HG03139 (cell line): ENCODE results near the gene FAM241A.
"Not testable (repeated sequence)": the region's sequence is repeated elsewhere in the genome, so short reads cannot be mapped to it uniquely, and the experiment has no call there.

Source experiments
- ATAC-seq: cut with Tn5 transposase; IDR thresholded peaks from one replicate; pipeline ENCODE4 v1.9.1; 2021; ENCODE audit not compliant: unreplicated experiment

Gene FAM241A

DNA sequence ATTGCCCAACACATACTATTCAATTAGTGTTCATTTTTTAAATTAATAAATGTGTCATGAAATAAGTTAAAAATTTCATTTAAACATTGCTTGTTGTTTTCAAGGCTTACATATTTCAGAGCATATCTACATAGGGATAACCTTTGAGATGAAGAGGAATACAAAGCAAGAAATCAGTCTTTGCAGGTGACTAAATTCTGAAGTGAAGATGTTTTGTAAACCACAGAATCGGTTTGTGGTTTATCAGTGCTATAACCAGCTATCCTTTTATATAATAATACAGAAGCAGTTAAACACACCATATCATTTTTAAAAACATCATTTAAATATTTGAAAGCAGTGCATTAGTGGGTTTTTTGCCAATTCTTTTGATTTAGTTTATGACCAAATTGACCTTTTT is 26.9 kb downstream of the FAM241A start:
- peak; percentile 51 for ATAC-seq

DNA sequence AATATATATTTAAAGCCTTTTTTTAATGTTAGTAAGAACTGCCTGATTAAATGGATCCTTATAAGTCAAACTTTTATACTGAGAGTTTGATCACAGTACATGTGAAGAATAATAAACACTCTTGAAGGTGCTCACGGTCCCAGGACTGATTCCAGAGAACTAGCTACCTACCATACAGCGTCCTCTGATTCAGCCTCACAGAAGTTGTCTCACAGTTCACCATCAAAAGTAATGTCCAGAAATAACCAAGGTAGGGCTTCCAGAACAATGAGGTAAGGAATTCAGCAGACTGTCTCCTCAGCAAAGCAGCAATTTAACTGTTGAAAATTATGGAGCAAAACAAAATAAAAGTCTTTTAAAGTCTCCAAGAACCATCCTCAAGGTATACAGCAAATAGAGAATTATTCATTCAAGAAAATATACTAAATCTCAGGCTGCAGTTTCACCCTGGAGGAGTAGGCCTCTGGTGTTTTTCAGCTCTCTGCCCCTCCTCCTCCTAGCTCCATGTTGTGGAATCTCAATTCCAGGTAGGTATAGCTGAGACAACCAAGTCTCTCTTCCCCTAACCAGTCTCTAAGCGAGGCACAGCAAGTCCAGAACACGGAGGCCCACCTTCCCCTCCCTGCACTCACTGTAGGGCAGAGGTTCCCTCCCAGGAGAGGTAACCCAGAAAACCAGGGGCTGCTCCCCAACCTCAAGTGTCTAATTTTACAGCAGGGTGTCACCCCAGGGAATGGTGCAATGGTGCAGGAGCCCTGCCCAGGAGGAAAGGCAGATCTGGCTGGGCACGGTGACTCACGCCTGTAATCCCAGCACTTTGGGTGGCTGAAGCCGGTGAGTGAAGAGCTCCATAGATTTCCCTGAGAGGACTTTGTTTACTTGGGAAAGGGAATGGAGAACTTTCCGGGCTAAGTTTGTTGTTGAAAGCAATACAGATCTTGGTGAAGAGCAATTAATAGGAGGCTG is 28.6 kb downstream of the FAM241A start:
- ATAC-seq: no peak

- no peak for ATAC-seq
Measured at GRCh38 chr4:112175840-112176239, 30.6 kb downstream of the FAM241A start.

GRCh38 chr4:112176596-112176995 is 31.3 kb downstream of the FAM241A start:
- no peak for ATAC-seq

DNA sequence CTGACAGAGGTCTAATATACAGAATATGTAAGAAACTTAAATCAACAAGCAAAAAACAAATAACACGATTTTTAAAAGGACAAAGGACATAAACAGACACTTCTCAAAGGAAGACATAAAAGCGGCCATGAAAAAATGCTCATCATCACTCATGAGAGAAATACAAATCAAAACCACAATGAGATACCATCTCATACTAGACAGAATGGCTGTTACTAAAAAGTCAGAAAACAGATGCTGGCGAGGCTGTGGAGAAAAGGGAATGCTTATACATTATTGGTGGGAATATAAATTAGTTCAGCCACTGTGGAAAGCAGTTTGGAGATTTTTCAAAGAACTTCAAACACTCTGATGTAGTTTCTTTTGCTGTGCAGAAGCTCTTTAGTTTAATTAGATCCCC is 33.5 kb downstream of the FAM241A start:
- ATAC-seq: not testable (repeated sequence)

DNA sequence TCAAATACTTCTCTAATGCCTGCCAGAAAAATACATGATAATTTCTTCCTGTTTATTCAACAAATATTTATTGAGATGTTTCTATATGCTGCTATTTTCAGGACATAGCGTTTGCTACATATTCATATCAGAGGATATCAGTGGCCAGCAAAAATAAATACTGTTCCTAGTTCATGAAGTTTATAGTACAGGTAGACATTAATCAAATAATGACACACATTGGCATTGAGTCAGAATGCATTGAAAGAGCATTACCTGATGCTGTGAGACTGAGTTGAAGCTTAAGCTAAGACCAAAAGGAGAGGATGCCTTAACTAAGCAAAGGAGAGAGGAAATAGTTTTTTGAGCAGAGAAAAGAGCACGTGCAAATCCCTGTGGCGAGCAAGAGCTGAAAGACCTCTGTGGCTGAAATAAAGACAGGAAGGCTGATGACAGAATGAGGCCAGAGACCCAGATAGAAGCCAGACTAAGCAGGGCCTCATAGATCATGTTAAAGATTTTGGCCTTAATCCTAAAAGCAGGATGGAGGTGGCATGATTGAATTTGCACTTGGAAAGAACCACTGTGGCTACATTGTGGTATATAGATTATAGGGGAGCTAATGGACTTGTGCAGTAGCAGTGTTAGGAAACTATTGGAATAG is 36.2 kb downstream of the FAM241A start:
- ATAC-seq: no peak

GRCh38 chr4:112182604-112183003 is 37.4 kb downstream of the FAM241A start:
- no peak for ATAC-seq

GRCh38 chr4:112183252-112183651 is 38.0 kb downstream of the FAM241A start:
- no peak for ATAC-seq

DNA sequence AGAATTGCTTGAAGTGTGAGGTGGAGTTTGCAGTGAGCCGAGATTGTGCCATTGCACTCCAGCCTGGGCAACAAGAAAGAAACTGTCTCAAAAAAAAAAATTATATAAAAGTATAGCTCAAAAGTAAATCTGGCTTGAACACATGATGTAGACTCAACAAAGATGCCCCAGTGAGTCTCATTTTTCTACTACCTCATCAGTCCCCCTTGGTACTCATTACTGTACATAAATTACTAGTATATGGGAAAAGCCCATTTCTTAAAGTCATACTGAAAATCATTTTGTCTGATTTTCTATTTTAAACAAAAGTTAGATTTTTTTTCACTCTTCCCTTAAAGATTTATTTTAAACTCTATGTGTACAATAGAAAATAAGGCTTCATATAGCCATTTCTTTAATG is 39.2 kb downstream of the FAM241A start:
- ATAC-seq: no peak

- no peak for ATAC-seq
Measured at GRCh38 chr4:112185334-112185733, 40.1 kb downstream of the FAM241A start.

DNA sequence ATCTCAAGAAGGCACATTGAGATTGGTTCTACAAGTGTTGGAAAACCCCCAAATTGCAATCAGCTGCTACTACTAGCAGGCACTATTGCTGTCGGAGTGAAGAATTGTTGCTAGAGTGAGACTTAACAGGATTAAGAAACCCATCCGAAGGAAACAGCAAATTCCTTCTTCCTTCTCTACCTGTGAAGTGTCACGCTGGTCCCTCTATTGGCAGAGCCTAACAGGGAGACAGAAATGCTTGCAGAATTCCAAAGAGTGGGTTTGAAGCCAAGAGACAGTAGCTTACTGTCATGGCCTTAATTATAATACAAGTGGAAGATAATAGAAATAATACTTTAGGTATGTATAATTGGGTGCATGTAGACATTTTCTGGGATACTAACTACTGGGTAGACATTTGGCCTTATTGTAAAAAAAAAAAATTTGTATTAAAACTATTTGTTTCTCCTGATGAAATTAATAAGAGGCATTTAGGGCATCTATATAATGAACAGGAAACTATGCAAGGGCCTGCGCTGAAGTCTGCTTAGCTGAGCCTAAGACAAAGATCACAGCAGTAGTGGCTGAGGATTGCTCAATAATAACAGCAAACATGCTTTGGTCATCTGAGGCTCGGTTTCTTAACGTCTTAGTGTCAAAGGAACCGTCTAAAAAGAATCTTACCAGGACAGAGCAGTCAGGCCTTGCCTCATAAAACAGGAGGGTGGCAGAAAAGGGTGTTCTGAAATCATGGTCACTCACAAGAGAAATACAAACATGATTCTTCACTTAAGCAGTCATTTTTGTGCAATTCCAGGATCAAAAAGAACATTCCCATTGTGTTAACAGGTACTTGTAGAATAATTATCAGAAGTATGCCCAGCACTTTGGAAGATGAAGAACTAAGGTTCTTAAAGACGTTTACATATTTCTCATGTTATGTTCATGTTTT is 40.8 kb downstream of the FAM241A start:
- ATAC-seq: no peak

DNA sequence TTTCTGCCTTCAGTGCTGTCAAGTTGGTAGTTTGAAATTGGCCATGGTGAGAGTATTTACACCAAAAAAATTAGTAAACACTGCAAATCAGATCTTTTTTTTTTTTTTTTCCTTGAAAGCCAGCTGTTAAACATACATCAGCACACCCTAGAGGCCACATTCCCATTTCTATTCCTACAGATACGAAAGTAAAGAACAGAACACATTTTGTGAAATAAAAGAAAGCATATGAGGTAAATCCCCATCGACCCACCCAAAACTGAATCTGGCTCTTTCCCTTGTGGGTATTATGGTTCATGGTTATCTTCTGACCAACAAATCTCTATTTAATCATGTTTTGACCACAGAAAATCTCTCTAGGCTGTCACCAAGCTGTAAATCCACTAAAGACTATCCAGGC is 44.5 kb downstream of the FAM241A start:
- ATAC-seq: no peak

- no peak for ATAC-seq
Measured at GRCh38 chr4:112190684-112191083, 45.4 kb downstream of the FAM241A start.

- no peak for ATAC-seq
Measured at GRCh38 chr4:112196461-112196860, 51.2 kb downstream of the FAM241A start.

- ATAC-seq: peak; percentile 11
Measured at GRCh38 chr4:112199041-112199440, 53.8 kb downstream of the FAM241A start.

DNA sequence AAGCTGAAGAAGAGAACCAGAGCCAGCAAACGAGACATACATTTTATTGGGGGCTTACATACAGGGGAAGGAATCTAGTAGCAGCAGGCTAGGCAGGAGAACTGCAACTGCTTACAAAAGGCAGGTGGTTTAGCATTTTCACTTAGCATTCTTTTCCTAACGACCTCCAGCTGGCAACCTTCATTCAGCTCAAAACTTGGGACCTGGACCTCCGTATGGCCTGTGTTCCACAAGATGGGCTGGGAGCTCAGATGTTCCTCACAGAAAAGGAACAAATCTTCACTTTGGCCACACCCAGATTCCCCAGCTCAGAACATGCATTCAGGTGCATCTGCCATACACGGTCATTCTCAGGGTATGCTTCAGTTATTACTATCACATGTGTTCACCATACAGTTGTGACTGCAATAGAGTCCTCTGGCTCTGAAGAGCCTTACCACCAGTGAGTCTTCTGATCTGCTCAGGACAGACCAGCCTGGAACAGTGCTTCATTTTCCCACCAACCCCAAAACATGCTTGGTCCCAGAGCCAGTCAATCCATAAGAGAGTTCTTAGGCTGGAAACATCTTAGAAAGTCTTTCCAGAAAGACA is 56.8 kb downstream of the FAM241A start:
- no peak for ATAC-seq

DNA sequence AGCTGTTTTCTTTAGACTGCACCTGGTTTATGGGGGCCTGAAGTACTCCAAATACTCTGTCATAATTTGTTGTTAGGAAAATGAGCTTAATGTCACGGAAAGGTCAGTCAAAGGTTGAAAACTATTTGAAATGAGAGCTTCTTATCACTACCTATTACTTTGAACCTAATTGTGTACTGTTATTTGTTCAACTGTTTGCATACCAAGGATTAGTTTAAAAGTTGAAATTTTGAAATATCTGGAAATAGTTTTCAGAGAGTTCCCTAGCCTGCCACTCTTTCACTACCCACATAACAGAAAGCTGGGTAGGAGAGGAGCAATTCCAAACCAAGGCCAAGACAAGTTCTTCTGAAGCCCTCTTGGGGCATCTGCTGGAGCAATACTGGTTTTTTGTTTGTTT is 58.3 kb downstream of the FAM241A start:
- ATAC-seq: no peak

DNA sequence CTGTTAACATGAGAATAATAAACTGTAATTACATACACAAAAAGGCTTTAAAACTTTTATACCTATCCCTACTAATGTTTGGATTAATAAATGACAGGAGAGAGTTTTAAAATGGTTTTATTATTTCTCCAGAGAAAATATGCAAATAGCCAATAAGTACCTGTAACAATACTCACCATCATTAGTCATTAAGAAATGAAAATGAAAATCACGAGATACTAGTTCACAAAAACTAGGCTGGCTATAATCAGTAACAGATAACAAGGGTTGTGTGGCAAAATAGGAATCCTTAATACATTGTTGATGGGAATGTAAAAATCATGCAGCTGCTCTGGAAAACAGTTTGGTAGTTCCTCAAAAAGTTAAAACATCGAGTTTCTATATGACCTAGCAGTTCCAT is 61.2 kb downstream of the FAM241A start:
- no peak for ATAC-seq

- not testable (repeated sequence) for ATAC-seq
Measured at GRCh38 chr4:112208137-112209095, 63.2 kb downstream of the FAM241A start.

GRCh38 chr4:112210777-112211176 is 65.5 kb downstream of the FAM241A start:
- no peak for ATAC-seq
